Measurements from ENCODE around the gene PDGFA. TPM values are rescaled to one million over a fixed set of nuclear protein-coding genes. Genes with fewer than 3 reads are reported as not detected.

Gene PDGFA
- total RNA-seq, 1 donor from 2014 or later = 37.2 TPM

DNA sequence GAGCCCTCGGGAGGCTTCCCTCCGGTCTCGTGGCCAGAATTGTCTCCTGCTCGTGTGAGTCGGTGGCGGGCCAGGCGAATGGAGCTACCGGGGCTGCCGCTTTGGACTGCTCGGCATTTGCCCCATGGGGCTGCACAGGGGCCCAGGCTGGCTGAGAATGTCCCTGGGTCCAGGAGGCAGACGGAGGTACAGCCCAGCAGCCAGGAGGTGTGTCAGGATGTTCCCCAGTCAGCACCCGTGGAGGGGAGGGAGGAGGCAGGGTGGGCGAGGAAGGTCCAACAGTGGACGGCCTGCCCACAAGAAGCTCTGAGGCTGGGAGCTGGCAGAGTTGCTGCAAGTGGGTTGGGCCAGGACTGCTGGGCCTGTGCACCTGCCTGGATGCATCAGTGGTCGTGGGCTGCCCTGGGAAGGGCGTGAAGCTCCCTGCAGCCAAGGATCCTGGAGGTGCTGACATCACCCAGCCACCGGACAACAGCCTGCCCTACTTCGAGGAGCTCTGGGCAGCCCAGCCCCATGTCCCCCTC, 46.4 kb downstream of the PDGFA start:
- intact Hi-C loops (cut with DNase I) = no loop called here
- ATAC-seq = no peak
- no peak for DNase-seq (ENCODE audit: missing footprints)

DNA sequence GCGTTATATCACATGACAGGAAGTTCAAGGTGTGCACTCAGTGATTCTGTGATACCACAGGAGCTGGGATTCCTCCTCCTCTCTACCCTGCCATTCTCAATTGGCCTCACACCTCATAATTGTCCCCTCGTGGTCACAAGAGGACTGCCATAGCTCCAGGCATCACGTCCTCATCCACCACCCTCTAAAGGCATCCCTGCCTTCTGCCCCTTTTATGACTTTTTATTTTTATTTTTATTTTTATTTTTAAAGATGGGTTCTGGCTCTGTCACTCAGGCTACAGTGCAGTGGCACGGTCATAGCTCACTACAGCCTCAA, 47.0 kb downstream of the PDGFA start:
- DNase-seq (ENCODE audit: missing footprints) = no peak
- ATAC-seq = no peak
- intact Hi-C loops (cut with DNase I) = no loop called here

DNA sequence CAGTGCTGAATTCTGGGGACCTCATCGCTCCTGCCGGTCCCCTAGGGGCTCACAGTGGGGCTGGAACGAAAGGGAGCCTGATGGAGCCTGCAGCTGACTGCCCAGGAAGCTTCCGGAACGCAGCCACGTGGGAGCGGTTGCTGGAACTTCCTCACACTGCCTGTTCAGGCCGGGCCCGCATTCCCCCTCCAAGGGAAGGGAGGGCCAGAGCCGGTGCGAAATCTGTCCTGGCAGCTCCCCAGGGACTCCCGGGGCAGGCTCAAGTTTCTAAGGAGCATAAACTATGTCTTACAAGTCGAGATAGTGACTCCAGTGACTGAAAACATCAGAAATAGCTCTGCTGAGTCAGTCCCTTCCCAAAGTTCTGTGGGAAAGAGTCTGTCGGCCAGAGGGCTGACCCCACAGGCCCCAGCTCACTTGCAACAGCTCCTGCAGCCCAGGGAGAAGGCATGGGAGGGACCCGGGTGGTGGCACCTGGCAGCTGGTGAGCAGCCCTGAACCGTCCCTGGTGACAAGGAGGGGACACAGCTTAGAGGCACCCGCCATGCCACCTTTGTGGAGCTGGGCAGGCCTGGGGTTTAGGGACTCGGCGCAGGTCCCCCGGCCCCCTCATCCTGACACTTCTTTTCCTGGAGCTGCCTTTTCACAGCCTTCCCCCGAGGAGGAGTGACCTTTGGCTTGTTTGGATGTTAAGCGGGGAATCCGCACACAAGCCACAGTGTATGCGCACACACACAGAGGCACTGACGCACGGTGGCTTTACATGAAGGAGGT, 47.6 kb downstream of the PDGFA start:
- intact Hi-C loops (cut with DNase I) = no loop called here
- DNase-seq (ENCODE audit: missing footprints) (peak; percentile 83), ATAC-seq (peak; percentile 71)

DNA sequence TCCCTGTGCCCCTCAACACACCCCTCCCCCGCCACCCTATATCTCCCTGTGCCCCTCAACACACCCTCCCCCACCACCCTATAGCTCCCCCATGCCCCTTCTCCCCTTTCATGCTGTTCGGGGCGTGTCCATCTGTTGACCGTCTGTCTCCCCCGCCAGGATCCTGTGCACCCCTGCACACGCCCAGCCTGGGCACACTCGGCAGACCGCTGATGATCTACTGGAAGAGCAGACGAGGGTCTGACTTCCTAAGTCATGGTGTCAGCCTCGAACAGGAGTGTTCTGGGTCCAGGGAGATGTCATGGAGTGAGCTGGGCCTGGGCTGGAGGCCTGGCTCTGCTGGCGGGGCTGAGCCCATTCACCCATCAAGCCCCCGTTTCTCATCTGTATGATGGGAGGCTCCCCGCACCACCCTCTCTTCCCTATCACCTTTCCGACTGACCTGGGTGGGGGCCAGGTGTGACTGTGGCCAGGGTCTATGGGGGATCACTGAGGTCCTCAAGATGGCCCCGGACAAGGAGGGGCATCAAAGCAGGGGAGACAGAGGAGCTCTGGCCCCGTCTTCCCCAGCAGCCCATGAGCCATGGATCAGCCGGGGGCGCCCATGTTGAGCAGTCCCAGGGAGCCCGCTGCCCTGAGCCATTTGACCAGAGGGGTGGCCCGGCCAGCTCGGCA, 48.3 kb downstream of the PDGFA start:
- DNase-seq (ENCODE audit: missing footprints) (no peak), ATAC-seq (no peak)

DNA sequence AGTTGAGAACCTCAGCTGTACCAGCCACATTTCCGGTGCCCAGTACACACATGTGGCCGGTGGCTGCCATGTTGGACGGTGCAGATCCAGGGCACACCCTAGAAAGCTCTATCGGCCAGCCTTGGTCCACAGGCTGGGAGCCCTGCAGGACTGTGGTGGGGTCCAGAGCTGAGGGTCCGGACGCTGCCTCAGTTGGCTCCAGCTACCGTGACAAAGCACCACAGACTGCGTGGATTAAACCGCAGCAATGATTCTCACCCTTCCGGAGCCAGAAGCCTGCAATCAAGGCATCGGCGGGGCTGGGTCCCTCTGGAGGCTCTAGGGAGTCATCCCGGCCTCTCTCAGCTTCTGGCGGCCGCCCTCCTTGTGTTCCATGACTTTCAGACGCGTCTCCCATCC, 50.1 kb downstream of the PDGFA start:
- DNase-seq (ENCODE audit: missing footprints) = no peak
- ATAC-seq = no peak
- intact Hi-C loops (cut with DNase I) = no loop called here

More for the DNA sequence above, 48.3 kb downstream of the PDGFA start:
- intact Hi-C loops (cut with DNase I) = no loop called here

DNA sequence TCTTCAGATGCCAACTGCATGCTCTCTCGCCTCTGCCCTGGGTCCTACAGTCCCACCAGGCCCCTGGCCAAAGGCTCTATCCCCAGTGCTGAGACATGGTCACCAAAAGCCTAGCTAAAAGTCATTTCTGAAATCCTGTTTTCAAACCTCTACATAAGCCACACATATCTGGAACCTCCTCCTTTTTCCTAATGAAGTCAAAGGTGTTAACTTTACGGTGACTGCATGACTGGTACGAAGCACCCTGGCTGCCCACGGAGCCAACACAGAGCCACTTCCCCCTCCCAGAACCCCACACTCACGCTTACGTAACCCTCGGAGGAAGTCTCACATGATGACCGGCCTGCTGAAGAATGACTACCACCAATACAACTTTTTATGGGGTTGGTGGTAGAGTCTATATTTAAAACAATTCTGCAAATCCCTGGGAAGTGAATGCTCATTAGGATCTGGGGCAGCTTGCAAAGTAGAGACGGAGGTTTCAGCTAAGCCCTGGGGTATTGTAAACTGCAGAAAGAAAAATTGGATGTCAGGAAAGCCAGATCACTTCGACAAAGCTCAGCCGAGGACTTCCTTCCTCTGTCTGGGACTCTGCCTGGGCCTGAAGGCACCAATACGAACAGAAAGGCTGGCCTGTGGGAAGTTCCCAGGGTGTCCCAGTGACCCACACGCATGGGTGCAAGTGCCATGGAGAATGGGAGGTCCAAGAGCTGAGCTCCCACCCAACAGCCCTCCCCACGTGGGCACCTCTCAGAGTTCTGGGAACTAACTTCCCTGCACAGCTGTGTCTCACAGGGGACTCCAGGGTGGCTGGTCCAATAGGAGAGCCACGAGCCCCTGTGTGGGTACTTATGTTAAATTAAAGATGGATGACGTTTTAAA, 50.7 kb downstream of the PDGFA start:
- no peak for ATAC-seq
- intact Hi-C loops (cut with DNase I) = no loop called here
- no peak for DNase-seq (ENCODE audit: missing footprints)

DNA sequence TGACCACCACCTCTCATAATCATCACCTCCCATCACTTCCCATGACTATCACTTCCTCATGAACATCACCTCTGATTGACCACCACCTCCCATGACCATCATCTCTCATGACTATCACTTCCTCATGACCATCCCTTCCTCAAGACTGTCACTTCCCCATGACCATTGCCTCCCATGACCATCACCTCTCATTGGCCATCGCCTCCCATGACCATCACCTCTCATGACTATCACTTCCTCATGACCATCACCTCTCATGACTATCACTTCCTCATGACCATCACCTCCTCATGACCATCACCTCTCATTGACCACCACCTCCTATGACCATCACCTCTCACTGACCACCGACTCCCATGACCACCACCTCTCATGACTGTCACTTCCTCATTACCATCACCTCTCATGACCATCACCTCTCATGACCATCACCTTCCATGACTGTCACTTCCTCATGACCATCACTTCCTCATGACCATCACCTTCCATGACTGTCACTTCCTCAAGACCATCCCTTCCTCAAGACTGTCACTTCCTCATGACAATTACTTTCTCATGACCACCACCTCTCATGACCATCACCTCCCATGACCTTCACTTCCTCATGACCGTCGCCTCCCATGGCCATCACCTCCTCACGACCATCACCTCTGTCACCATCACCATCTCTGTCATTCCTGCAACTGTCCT, 51.6 kb downstream of the PDGFA start:
- DNase-seq (ENCODE audit: missing footprints) (no peak), ATAC-seq (no peak)
- intact Hi-C loops (cut with DNase I) = no loop called here

DNA sequence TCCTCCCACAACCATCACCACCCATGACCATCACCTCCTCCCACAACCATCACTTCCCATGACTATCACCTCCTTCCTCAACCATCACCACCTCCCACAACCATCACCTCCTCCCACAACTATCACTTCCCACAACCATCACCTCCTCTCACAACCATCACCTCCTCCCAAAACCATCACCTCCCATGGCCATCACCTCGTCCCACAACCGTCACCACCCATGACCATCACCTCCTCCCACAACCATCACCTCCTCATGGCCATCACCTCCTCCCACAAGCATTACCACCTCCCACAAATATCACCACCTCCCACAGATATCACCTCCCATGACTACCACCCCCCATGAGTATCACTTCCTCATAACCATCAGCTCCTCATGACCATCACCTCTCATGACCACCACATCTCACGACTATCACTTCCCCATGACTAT, 52.2 kb downstream of the PDGFA start:
- DNase-seq (ENCODE audit: missing footprints) (no peak), ATAC-seq (no peak)
- intact Hi-C loops (cut with DNase I) = no loop called here

DNA sequence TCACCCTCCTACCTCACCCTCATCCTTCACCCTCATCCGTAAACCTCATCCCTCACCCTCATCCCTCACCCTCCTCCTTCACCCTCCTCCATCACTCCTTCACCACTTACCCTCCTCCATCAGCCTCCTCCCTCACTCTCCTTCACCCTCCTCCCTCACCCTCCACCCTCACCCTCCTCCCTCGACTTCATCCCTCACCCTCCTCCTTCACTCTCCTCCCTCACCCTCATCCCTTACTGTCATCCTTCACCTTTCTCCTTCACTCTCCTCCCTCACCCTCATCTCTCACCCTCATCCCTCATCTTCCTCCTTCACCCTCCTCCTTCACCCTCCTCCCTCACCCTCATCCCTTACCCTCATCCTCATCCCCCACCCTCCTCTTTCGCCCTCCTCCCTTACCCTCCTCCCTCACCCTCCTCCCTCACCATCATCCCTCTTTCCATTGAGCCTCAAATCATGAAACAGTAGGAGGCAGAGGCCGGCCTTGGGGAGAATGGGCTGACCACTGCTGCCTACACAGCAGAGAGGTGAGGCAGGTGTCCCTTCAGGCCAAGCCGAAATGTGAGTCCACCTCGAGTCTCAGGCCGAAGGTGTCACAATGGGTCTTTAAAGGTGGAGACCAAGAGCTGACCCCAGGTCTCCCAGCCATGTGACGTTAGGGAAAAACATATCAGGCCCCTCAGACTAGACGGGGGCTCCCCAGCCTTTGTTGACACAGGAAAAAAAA, 53.0 kb downstream of the PDGFA start:
- intact Hi-C loops (cut with DNase I) = no loop called here
- DNase-seq (ENCODE audit: missing footprints) = no peak

DNA sequence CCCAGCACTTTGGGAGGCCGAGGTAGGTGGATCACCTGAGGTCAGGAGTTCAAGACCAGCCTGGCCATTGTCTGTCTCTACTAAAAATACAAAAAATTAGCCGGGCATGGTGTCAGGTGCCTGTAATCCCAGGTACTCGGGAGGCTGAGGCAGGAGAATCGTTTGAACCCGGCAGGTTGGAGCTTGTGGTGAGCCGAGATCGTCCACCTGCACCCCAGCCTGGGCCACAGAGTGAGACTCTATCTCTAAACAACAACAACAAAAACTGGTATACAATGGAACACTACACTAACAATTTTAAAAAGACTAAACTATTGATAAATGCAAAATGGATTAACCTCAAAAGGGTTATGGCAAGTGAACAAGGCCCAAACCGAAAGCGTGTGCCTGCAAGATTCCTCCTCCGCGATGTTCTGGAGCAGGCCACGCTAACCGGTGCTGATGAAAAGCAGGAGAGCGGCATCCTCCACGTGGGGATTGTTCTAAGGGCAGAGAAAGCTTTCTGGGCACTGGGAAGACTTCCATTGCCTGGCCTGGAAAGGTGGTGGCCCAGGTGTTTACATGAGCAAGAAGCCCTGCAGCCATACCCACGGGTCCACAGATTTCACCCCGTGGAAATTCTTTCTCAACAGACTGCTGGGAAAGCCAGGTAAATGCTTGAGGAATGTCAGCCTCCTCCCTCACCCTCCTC, 53.8 kb downstream of the PDGFA start:
- DNase-seq (ENCODE audit: missing footprints) (no peak), ATAC-seq (no peak)
- intact Hi-C loops (cut with DNase I) = no loop called here

More for the DNA sequence above, 53.0 kb downstream of the PDGFA start:
- ATAC-seq = no peak

DNA sequence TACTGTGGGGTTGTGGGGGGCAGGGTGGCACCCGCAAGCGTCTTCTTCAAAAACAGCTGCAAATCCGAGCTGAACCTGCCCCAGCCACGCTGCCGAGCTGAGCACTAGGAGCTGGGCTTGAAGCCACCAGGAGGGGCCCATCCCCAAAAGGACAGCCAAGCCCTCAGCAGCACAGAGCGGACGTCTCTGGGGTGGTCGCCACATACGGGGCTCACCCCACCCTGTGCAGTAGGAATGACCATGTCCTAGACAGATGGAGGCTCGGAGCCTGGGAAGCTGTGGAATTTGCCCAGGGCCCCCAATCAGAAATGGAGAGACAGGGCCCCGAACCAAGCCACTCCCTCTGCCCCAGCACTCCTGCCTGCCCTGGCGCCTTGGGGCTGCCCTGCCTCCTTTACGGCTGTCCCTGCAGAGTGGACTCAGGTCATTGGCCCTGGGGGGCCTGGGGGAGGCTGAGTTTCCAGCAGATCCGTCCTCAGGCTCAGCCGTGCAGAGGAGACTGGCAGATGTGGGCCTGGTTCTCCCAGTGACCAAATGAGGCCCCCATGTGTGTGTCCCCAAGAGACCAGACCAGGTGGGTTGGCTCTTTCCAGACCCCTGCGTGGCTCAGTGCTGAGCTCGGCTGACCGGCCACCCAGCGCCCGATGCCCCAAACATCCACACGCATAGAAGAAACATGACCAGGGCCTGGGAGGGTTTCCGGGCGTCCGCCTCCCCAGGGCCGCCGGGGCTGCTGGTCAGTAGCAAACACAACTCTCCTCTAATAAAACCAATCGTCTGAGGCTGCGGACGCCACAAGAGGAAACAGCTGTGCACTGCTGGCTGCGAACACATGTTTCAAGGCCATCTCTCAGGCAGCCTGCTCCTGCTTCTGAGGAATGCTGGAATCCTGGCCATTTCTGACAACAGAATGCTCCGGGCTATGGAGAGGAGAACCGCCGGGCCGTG, 54.9 kb downstream of the PDGFA start:
- intact Hi-C loops (cut with DNase I) = no loop called here
- DNase-seq (ENCODE audit: missing footprints) (no peak), ATAC-seq (peak; percentile 48)

DNA sequence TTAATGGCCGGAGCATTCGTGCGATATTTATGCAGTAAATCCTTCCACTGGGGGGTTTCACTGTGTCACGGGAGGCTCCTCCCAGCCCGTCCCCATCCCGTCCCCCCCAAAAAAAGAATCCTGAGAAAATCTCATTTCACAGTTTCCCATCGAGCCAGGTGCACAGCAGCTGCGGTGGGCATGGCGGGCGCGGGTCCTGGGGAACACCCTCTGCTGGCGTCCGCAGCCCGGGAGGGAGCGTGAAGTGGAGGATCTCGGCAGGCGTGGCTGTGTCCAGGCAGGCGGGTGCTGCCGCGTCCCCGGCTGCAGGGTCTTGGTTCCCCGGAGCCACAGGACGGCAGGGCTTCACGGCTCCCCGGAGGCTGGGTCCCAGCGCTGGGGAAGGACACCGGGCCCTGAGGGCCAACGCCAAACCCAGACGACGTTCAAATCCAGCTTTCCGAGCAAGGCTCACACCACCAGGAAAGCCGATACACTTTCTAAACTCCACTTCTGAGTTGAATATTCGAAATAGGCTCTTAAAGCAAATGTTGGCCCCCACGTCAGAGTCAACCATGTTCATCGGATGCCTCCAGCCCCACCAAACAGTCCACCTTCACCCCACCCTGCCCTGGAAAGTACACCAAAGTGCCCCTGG, 55.7 kb downstream of the PDGFA start:
- intact Hi-C loops (cut with DNase I) = no loop called here
- ATAC-seq = no peak
- no peak for DNase-seq (ENCODE audit: missing footprints)

DNA sequence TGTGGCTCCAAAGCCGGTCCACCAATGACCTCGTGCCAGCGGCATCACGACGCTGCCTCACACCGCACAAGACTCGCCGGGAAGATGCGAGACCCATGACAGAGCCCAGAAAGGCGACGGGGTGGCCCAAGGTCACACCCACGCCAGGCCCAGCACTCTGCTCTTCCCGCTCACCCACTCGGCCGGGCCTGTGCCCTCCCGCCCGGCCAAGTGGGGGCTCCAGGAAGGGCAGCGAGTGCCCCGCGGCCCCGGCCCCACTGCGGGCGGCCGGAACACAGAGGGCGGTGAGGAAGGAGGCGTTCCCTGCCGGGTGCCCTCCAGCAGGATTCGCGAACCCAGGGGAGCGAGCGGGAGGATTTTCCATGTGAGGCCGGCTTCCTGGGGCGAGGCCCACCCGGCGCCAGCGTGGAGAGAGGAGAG, 56.3 kb downstream of the PDGFA start:
- intact Hi-C loops (cut with DNase I) = no loop called here
- ATAC-seq (no peak), DNase-seq (ENCODE audit: missing footprints) (no peak)

DNA sequence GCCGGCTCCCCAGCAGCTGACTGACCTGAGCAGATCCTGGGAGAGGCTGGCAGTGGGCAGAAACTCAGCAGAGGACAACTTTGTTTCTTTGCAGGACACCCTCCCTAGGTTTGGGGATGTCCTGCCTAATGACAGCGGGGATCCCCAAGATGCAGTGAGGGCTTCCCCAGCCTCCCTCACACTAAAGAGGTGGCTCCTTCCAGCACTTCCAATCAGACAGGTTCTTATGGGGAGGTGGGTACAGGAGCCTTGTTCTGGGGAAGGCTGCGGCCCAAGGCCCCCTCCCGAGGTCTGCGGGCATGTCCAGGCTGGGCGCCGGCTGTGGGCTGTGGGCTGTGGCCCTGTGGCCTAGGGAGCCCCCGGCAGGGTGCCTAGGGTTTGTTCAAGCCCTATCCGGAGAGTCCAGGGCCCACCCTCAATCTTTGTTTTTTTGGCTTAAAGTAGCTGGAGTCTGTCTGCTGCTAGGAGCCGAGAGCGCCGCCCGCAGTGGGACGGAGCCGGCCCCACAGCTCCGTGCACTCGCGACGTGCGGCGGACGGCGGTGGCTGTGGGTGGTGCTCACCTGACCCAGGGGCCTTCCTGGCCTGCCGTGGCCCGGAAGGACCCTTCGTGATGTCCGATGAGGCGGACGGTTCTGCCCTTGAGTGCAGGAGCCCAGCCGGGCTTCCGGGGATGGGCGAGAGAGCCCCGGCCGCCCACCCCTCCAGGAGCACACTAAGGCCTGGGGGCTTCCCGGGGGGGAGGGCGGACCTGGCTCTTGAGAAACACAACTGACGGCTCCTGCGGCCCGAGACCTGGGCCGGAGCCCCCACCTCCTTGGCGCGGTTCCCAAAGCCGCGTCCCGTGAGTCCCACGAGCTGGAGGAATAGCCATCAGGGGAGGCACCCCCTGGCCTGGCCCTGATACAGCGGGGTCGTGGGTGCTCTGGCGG, 57.2 kb downstream of the PDGFA start:
- no peak for DNase-seq (ENCODE audit: missing footprints)

More for the DNA sequence above, 57.2 kb downstream of the PDGFA start:
- no peak for ATAC-seq
- intact Hi-C loops (cut with DNase I) = no loop called here

Data from Right ventricle myocardium inferior (tissue), 1 donor.